Activated B cell treated with CpG ODN at 0.5 μM for 24 hours (primary cell): ENCODE measurements around the gene UST. TPM values are rescaled to one million over a fixed set of nuclear protein-coding genes. Genes with fewer than 3 reads are reported as not detected.
"Not testable (repeated sequence)": the region's sequence is repeated elsewhere in the genome, so short reads cannot be mapped to it uniquely, and the experiment has no call there.

Source experiments
- ATAC-seq: fragments of 200-7000 bp; cut with Tn5 transposase; one replicate; pipeline ENCODE4 v1.10.0; 2021; ENCODE audit warnings: low read depth, mild to moderate bottlenecking, moderate library complexity
- CTCF ChIA-PET: fragments of 350-600 bp; sonication (Branson Sonifier 250); formaldehyde crosslinking; loops from one replicate; lab custom pipeline; 2021; ENCODE audit warnings: antibody characterized with exemption; lab: Charles Lee
- POLR2A ChIA-PET: fragments of 350-600 bp; sonication (Branson Sonifier 250); formaldehyde crosslinking; loops from one replicate; lab custom pipeline; 2021; ENCODE audit warnings: antibody characterized with exemption; lab: Charles Lee
- DNase-seq: peaks from one replicate; pipeline ENCODE4 v3.0.0; 2022
- H3K27ac Mint-ChIP-seq: one replicate; pipeline ENCODE4 v1.8.0; 2020; ENCODE audit warnings: mixed read lengths
- H3K27me3 Mint-ChIP-seq: one replicate; pipeline ENCODE4 v1.8.0; 2021; ENCODE audit warnings: mixed read lengths
- H3K36me3 Mint-ChIP-seq: one replicate; pipeline ENCODE4 v1.8.0; 2021; ENCODE audit warnings: low read depth, mixed read lengths
- H3K4me1 Mint-ChIP-seq: one replicate; pipeline ENCODE4 v1.8.0; 2021; ENCODE audit warnings: mixed read lengths
- H3K4me3 Mint-ChIP-seq: one replicate; pipeline ENCODE4 v1.8.0; 2020; ENCODE audit warnings: mild to moderate bottlenecking, mixed read lengths
- H3K9me3 Mint-ChIP-seq: one replicate; pipeline ENCODE4 v1.8.0; 2020; ENCODE audit warnings: mixed read lengths
- intact Hi-C: fragments of 100-400 bp; cut with micrococcal nuclease; formaldehyde crosslinking; loops from one replicate; pipeline ENCODE4 v1.15.1; 2024
- total RNA-seq: library from RNA; stranded (reverse); gene quantifications from 2 replicates; pipeline ENCODE4 v1.2.3, GENCODE V29; 2022
- TF ChIP-seq, protein P1 (sequence below): fragments of 200-600 bp; IDR thresholded peaks from one replicate; pipeline ENCODE4 v1.8.0; 2022; ENCODE audit warnings: antibody characterized with exemption, mild to moderate bottlenecking

Gene UST
- total RNA-seq, 1 donor from 2014 or later: 18.1 TPM

DNA sequence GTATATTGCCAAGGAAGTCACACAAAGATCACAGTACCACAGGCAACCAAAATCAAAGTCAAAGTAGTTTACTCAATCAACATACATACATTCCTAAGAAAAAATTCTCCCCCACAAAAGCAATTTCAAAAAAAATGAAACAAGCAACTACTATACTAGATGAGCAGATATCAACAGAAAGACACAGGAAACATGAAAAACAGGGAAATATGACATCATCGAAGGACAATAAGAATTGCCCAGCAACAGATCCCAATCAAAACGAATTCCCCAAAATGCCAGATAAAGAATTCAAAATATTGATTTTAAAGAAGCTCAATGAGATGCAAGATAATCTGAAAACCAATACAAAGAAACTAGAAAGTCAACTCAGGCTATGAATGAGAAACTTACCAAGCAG lies 351.0 kb downstream of the UST start:
- DNase-seq: no peak
- ATAC-seq: no peak
- Mint-ChIP-seq H3K27me3 (peaks cover 2% of the 10 kb centered on the region), H3K4me3 (no peak overlapping the region), H3K9me3 (peaks cover 11% of the 10 kb centered on the region), H3K36me3 (peaks cover 2% of the 10 kb centered on the region), H3K27ac (no peak overlapping the region), H3K4me1 (peaks cover 2% of the 10 kb centered on the region)
- ChIA-PET CTCF (no interaction called here), POLR2A (no interaction called here)
- TF ChIP-seq, protein P1, sequence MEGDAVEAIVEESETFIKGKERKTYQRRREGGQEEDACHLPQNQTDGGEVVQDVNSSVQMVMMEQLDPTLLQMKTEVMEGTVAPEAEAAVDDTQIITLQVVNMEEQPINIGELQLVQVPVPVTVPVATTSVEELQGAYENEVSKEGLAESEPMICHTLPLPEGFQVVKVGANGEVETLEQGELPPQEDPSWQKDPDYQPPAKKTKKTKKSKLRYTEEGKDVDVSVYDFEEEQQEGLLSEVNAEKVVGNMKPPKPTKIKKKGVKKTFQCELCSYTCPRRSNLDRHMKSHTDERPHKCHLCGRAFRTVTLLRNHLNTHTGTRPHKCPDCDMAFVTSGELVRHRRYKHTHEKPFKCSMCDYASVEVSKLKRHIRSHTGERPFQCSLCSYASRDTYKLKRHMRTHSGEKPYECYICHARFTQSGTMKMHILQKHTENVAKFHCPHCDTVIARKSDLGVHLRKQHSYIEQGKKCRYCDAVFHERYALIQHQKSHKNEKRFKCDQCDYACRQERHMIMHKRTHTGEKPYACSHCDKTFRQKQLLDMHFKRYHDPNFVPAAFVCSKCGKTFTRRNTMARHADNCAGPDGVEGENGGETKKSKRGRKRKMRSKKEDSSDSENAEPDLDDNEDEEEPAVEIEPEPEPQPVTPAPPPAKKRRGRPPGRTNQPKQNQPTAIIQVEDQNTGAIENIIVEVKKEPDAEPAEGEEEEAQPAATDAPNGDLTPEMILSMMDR: no peak
- intact Hi-C loops: no loop called here

DNA sequence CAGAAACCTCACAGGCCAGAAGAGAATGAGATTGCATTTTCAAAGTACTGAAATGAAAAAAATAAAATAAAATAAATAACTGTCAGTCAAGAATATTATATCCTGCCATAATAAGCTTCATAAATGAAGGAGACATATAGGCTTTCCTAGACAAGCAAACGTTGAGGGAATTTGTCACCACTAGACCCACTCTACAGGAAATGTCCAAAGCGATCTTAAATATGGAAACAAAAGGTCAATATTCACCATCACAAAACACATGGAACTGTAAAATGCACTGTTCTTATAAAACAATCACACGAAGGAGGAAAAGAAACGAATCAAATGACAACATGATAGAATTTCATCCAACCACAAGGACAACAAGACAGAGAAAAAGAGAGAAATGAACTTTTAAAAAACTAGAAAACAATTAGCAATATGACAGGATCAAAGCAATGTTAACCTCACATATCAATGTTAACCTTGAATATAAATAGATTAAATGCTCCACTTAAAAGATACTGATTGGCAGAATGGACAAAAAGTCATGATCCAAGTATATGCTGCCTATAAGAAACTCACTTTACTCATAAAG lies 352.0 kb downstream of the UST start:
- intact Hi-C loops: no loop called here
- H3K4me1 Mint-ChIP-seq: peaks cover 2% of the 10 kb centered on the region

DNA sequence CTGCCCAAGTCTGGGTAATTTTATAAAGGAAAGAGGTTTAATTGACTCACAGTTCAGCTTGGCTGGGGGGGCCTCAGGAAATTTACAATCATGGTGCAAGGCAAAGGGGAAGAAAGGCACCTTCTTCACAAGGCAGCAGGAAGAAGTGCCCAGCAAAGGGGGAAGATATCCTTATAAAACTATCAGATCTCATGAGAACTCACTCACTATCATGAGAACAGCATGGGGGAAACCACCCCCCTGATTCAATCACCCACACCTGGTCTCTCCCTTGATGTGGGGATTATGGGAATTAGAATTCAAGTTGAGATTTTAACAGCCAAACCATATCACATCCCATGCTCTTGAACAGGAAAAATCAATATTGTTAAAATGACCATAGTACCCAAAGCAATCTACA lies 355.5 kb downstream of the UST start:
- ChIA-PET POLR2A (no interaction called here), CTCF (no interaction called here)
- no peak overlapping the region for H3K27ac Mint-ChIP-seq
- H3K36me3 Mint-ChIP-seq: peaks cover 2% of the 10 kb centered on the region
- intact Hi-C loops: no loop called here
- no peaks in the 10 kb centered on the region for H3K4me1 Mint-ChIP-seq
- DNase-seq: no peak
- H3K4me3 Mint-ChIP-seq: no peak overlapping the region
- H3K27me3 Mint-ChIP-seq: no peaks in the 10 kb centered on the region
- no peak for ATAC-seq
- peaks cover 11% of the 10 kb centered on the region for H3K9me3 Mint-ChIP-seq
- TF ChIP-seq, protein P1: no peak

More for the DNA sequence above, 352.0 kb downstream of the UST start:
- Mint-ChIP-seq H3K9me3 (peaks cover 11% of the 10 kb centered on the region), H3K36me3 (peaks cover 2% of the 10 kb centered on the region), H3K27me3 (no peaks in the 10 kb centered on the region), H3K27ac (no peak overlapping the region), H3K4me3 (no peak overlapping the region)
- CTCF ChIA-PET: no interaction called here
- POLR2A ChIA-PET: no interaction called here
- TF ChIP-seq, protein P1: no peak
- no peak for ATAC-seq
- DNase-seq: no peak

DNA sequence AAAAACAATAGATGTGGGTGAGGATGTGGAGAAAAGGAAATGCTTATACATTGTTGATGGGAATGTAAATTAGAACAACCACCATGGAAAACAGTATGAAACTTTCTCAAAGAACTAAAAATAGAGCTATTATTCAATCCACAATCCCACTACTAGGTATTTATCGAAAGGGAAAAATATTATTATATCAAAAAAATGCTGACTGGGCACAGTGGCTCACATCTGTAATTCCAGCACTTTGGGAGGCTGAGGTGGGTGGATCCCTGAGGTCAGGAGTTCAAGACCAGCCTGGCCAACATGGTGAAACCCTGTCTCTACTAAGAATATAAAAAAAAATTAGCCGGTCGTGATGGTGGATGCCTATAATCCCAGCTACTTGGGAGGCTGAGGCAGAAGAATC lies 357.1 kb downstream of the UST start:
- CTCF ChIA-PET: interaction anchor here (1.4 kb wide), 1 partner anchor 328 kb away, joined by 3 read pairs; no protein-coding TSS in a partner anchor
- H3K9me3 Mint-ChIP-seq, H3K4me1 Mint-ChIP-seq, DNase-seq, H3K27me3 Mint-ChIP-seq, H3K36me3 Mint-ChIP-seq, ATAC-seq, H3K27ac Mint-ChIP-seq, intact Hi-C loops, POLR2A ChIA-PET, H3K4me3 Mint-ChIP-seq: not testable (repeated sequence)

DNA sequence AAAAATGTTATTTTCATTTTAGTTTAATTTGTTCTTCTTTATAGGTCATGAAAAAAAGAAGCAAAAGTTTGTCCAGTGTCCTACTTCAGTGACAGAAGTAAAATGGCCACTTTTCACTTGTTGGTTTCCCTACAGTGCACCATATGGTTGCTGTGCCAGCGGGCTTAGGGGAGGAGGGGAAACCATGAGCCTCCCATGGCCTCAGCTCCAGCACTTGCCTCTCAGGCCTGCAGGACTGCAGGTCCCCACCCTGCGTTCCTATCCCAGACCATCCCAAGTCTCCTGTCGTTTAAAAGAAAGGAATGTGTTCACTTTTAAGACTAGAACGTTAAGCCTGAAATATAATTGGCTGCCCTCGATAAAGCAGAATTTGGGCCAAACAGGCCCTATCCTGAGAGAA lies 360.7 kb downstream of the UST start:
- intact Hi-C loops: no loop called here
- TF ChIP-seq, protein P1: no peak
- H3K4me3 Mint-ChIP-seq: no peak overlapping the region
- ATAC-seq: no peak
- no peak overlapping the region for H3K27ac Mint-ChIP-seq
- DNase-seq: no peak
- peaks cover 26% of the 10 kb centered on the region for H3K4me1 Mint-ChIP-seq
- H3K36me3 Mint-ChIP-seq: no peaks in the 10 kb centered on the region
- H3K9me3 Mint-ChIP-seq: no peaks in the 10 kb centered on the region
- ChIA-PET POLR2A (no interaction called here), CTCF (no interaction called here)
- H3K27me3 Mint-ChIP-seq: no peaks in the 10 kb centered on the region
